ENCODE measurements around the gene CUBN. TPM values are rescaled to one million over a fixed set of nuclear protein-coding genes. Genes with fewer than 3 reads are reported as not detected.

Gene CUBN
- total and polyA plus RNA-seq, 2 of the 13 experiments (the other 11 are each of a cell fraction or from before 2014, with no cell fraction given) = 0.27 to 0.32 TPM

DNA sequence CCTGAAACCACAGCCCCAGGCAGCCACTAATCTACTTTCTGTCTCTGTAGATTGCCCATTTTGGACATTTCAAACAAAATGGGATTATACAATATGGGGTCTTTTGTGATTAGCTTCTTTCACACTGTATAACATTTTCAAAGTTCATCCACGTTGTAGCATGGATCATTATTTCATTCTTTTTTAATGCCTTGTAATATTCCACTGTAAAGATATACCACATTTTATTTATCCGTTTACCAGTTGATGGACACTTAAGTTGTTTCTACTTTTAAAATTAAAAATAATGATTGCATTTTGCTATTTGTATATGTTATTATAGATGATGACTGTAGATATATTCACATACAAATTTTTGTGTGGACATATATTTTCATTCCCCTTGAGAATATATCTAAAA is 60.7 kb downstream of the CUBN start:
- intact Hi-C loops (cut with micrococcal nuclease; ENCODE audit: unreplicated experiment) (no loop called here), in situ Hi-C loops (cut with HindIII; ENCODE audit: extremely low pct_ligation_motif_present, low pct_unique_long_range_greater_than_20kb) (no loop called here)
- FAIRE-seq (no peak), ATAC-seq (no peak), DNase-seq (ENCODE audit: low spot score) (no peak)
- Histone ChIP-seq H3K79me2 (ENCODE audit: insufficient read depth, low read length) (no peaks in the 10 kb centered on the region), H3K9ac (ENCODE audit: insufficient read depth, low read depth, low read length) (no peak overlapping the region), H2AFZ (ENCODE audit: low read length) (no peak overlapping the region), H4K20me1 (ENCODE audit: insufficient read depth, low read length) (no peaks in the 10 kb centered on the region), H3K4me1 (ENCODE audit: insufficient read depth, low read length) (no peaks in the 10 kb centered on the region), H3K27ac (ENCODE audit: extremely low read length, insufficient read depth, low read length) (no peak overlapping the region), H3K27me3 (ENCODE audit: control insufficient read depth in 1 of 2, insufficient read depth in 2 of 2, low read length in 2 of 2) (no peaks in the 10 kb centered on the region), H3K4me2 (ENCODE audit: low read depth, low read length) (no peak overlapping the region), H3K4me3 (replicated peaks in 1 of 3; ENCODE audit: insufficient read depth in 1 of 3, low read depth in 2 of 3, low read length in 3 of 3) (no peak overlapping the region), H3K36me3 (replicated peaks in 1 of 2; ENCODE audit: control insufficient read depth in 1 of 2, insufficient read depth in 2 of 2, low read length in 2 of 2) (no peaks in the 10 kb centered on the region), H3K9me3 (ENCODE audit: low read length) (no peaks in the 10 kb centered on the region)
- no TSS peak for BruUV-seq (replicated peaks)
- ChIA-PET CTCF (ENCODE audit: low intra/inter-chr PET ratio, low total read pairs) (no interaction called here), POLR2A (no interaction called here)
- TF ChIP-seq FOXM1 (CRISPR knock-in tag; IDR thresholded peaks at IDR 0.05) (no peak), HOXD1 (CRISPR knock-in tag; IDR thresholded peaks at IDR 0.05) (no peak), YEATS2 (CRISPR knock-in tag; IDR thresholded peaks at IDR 0.05; ENCODE audit: borderline replicate concordance) (no peak), NFE2L2 (IDR thresholded peaks at IDR 0.05; ENCODE audit: low read length) (no peak), HMGA1 (CRISPR knock-in tag; conservative IDR thresholded peaks at IDR 0.05) (no peak)
- TF ChIP-seq, protein P1, sequence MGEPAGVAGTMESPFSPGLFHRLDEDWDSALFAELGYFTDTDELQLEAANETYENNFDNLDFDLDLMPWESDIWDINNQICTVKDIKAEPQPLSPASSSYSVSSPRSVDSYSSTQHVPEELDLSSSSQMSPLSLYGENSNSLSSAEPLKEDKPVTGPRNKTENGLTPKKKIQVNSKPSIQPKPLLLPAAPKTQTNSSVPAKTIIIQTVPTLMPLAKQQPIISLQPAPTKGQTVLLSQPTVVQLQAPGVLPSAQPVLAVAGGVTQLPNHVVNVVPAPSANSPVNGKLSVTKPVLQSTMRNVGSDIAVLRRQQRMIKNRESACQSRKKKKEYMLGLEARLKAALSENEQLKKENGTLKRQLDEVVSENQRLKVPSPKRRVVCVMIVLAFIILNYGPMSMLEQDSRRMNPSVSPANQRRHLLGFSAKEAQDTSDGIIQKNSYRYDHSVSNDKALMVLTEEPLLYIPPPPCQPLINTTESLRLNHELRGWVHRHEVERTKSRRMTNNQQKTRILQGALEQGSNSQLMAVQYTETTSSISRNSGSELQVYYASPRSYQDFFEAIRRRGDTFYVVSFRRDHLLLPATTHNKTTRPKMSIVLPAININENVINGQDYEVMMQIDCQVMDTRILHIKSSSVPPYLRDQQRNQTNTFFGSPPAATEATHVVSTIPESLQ (CRISPR knock-in tag; conservative IDR thresholded peaks at IDR 0.05) = no peak
- TF ChIP-seq, protein P2, sequence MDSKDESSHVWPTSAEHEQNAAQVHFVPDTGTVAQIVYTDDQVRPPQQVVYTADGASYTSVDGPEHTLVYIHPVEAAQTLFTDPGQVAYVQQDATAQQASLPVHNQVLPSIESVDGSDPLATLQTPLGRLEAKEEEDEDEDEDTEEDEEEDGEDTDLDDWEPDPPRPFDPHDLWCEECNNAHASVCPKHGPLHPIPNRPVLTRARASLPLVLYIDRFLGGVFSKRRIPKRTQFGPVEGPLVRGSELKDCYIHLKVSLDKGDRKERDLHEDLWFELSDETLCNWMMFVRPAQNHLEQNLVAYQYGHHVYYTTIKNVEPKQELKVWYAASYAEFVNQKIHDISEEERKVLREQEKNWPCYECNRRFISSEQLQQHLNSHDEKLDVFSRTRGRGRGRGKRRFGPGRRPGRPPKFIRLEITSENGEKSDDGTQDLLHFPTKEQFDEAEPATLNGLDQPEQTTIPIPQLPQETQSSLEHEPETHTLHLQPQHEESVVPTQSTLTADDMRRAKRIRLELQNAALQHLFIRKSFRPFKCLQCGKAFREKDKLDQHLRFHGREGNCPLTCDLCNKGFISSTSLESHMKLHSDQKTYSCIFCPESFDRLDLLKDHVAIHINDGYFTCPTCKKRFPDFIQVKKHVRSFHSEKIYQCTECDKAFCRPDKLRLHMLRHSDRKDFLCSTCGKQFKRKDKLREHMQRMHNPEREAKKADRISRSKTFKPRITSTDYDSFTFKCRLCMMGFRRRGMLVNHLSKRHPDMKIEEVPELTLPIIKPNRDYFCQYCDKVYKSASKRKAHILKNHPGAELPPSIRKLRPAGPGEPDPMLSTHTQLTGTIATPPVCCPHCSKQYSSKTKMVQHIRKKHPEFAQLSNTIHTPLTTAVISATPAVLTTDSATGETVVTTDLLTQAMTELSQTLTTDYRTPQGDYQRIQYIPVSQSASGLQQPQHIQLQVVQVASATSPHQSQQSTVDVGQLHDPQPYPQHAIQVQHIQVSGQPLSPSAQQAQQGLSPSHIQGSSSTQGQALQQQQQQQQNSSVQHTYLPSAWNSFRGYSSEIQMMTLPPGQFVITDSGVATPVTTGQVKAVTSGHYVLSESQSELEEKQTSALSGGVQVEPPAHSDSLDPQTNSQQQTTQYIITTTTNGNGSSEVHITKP (CRISPR knock-in tag; IDR thresholded peaks at IDR 0.05; ENCODE audit: low read depth) = no peak
- 29% methylated on average over 2 of the region's 2 CpGs for WGBS (ENCODE audit: low lambda C conversion rate)
